Fibroblast of lung (primary cell): ENCODE data around the gene APOO. TPM values are rescaled to one million over a fixed set of nuclear protein-coding genes. Genes with fewer than 3 reads are reported as not detected.
A peak's percentile ranks its signal among the peaks of the same experiment; 100 is the strongest.

Source experiments
- DNase-seq, 2 donors: peaks; one replicate each; pipeline versions ENCODE4 v3.0.0 to v3.0.0-alpha.2; 2010; ENCODE audit warnings: low read depth in 2 of 2
- H2AFZ ChIP-seq: 2 replicates; pipeline ENCODE4 v1.5.1; 2012; ENCODE audit warnings: low read length, control low read depth, inconsistent platforms
- H3K27ac ChIP-seq: 2 replicates; pipeline ENCODE4 v1.5.1; 2011; ENCODE audit warnings: low read length, control low read depth; ENCODE audit not compliant: insufficient read depth
- H3K27me3 ChIP-seq: 2 replicates; pipeline ENCODE4 v1.5.1; 2011; ENCODE audit warnings: mild to moderate bottlenecking, low read length; ENCODE audit not compliant: control insufficient read depth, insufficient read depth
- H3K36me3 ChIP-seq: 2 replicates; pipeline ENCODE4 v1.5.1; 2011; ENCODE audit warnings: low read length; ENCODE audit not compliant: control insufficient read depth, insufficient read depth
- H3K4me1 ChIP-seq: 2 replicates; pipeline ENCODE4 v1.5.1; 2011; ENCODE audit warnings: low read length; ENCODE audit not compliant: control insufficient read depth, insufficient read depth; ENCODE audit errors: extremely low read depth
- H3K4me2 ChIP-seq: 2 replicates; pipeline ENCODE4 v1.5.1; 2011; ENCODE audit warnings: low read length, control low read depth; ENCODE audit not compliant: insufficient read depth; ENCODE audit errors: extremely low read depth
- H3K4me3 ChIP-seq, 4 experiments: fragments of 200-600 bp in 1 of 4; sonication (generic) in 1 of 4; replicated peaks in 1 of 4; 2 replicates each; pipeline ENCODE4 v1.5.1; 2011 to 2016; ENCODE audit warnings: low read length in 4 of 4, low read depth in 3 of 4, mild to moderate bottlenecking in 3 of 4, control low read depth in 2 of 4, inconsistent platforms in 1 of 4, mixed read lengths in 1 of 4; ENCODE audit not compliant: insufficient read depth in 1 of 4; ENCODE audit errors: control extremely low read depth in 1 of 4
- H3K79me2 ChIP-seq: 2 replicates; pipeline ENCODE4 v1.5.1; 2012; ENCODE audit warnings: mild to moderate bottlenecking, low read length, inconsistent platforms; ENCODE audit not compliant: control insufficient read depth, insufficient read depth
- H3K9ac ChIP-seq: 2 replicates; pipeline ENCODE4 v1.5.1; 2011; ENCODE audit warnings: mild to moderate bottlenecking, low read length, control low read depth; ENCODE audit not compliant: insufficient read depth
- H3K9me3 ChIP-seq: 2 replicates; pipeline ENCODE4 v1.5.1; 2012; ENCODE audit warnings: low read depth, low read length; ENCODE audit not compliant: control insufficient read depth, insufficient read depth
- H4K20me1 ChIP-seq: 2 replicates; pipeline ENCODE4 v1.5.1; 2011; ENCODE audit warnings: low read length; ENCODE audit not compliant: control insufficient read depth, insufficient read depth; ENCODE audit errors: extremely low read depth
- CTCF ChIP-seq, 2 donors: IDR thresholded peaks in 1 of 2; conservative IDR thresholded peaks in 1 of 2; 1 replicate in 1 of 2; 2 replicates in 1 of 2; pipeline ENCODE4 v1.5.1; 2011 to 2012; ENCODE audit warnings: low read length in 2 of 2, control low read depth in 1 of 2, inconsistent platforms in 1 of 2, low read depth in 1 of 2, mild to moderate bottlenecking in 1 of 2
- EZH2 ChIP-seq: IDR thresholded peaks from 2 replicates; pipeline ENCODE4 v1.5.1; 2012; ENCODE audit warnings: low read length, control low read depth, mild to moderate bottlenecking; ENCODE audit errors: missing control alignments
- polyA plus RNA-seq, 2 donors: library from polyadenylated mRNA; depleted of rRNA in 1 of 2; stranded (reverse) in 1 of 2; unstranded in 1 of 2; fragments of >200 nt; gene quantifications; 2 replicates each; pipeline ENCODE4 v1.2.1, GENCODE V29; 2011 to 2012; ENCODE audit warnings: missing spikeins in 1 of 2
- total RNA-seq: library from RNA; depleted of rRNA; stranded (reverse); fragments of >200 nt; gene quantifications from 2 replicates; pipeline ENCODE4 v1.2.1, GENCODE V29; 2014

Gene APOO
- total and polyA plus RNA-seq, 2 donors (not counting 1 experiment from before 2014, with no cell fraction given): 8.1 to 17.0 TPM

- H3K9me3 ChIP-seq: no peaks in the 10 kb centered on the region
- no peak for DNase-seq
- peak overlapping the region; percentile 59 for H3K27ac ChIP-seq
- peak overlapping the region; percentile 71 for H3K4me2 ChIP-seq
- H3K36me3 ChIP-seq: no peaks in the 10 kb centered on the region
- peak overlapping the region in 3 of 4 experiments; percentile 26 to 49 (median 47) for H3K4me3 ChIP-seq
- no peaks in the 10 kb centered on the region for H3K27me3 ChIP-seq
- H3K79me2 ChIP-seq: no peaks in the 10 kb centered on the region
- H2AFZ ChIP-seq: peak overlapping the region; percentile 38
- no peaks in the 10 kb centered on the region for H4K20me1 ChIP-seq
- no peaks in the 10 kb centered on the region for H3K4me1 ChIP-seq
- TF ChIP-seq CTCF (conservative IDR thresholded peaks at IDR 0.05 in 1 of 2, IDR thresholded peaks at IDR 0.05 in 1 of 2; ENCODE audit: low read depth in 1 of 2, low read length in 2 of 2): peak; percentile 19 to 39
- no peak for TF ChIP-seq EZH2
- H3K9ac ChIP-seq: peak overlapping the region; percentile 37
Measured at GRCh38 chrX:23908219-23909004, 674 bp upstream of the APOO start.

- no peaks in the 10 kb centered on the region for H3K36me3 ChIP-seq
- peak overlapping the region; percentile 66 for H3K9ac ChIP-seq
- H3K27ac ChIP-seq: peak overlapping the region; percentile 65
- H3K79me2 ChIP-seq: no peaks in the 10 kb centered on the region
- H3K27me3 ChIP-seq: no peaks in the 10 kb centered on the region
- TF ChIP-seq EZH2 (no peak), CTCF (conservative IDR thresholded peaks at IDR 0.05 in 1 of 2, IDR thresholded peaks at IDR 0.05 in 1 of 2; ENCODE audit: low read depth in 1 of 2, low read length in 2 of 2) (no peak)
- no peaks in the 10 kb centered on the region for H3K4me1 ChIP-seq
- DNase-seq: no peak
- peak overlapping the region; percentile 50 to 73 (median 60) for H3K4me3 ChIP-seq
- H4K20me1 ChIP-seq: no peaks in the 10 kb centered on the region
- no peaks in the 10 kb centered on the region for H3K9me3 ChIP-seq
- peak overlapping the region; percentile 68 for H2AFZ ChIP-seq
- H3K4me2 ChIP-seq: peak overlapping the region; percentile 64
Measured at GRCh38 chrX:23907111-23907497, 634 bp downstream of the APOO start.

- Histone ChIP-seq H3K9ac (no peak overlapping the region), H3K9me3 (no peaks in the 10 kb centered on the region), H4K20me1 (no peaks in the 10 kb centered on the region), H3K4me3 (no peak overlapping the region), H3K4me1 (peaks cover 5% of the 10 kb centered on the region), H3K79me2 (no peaks in the 10 kb centered on the region), H3K36me3 (no peaks in the 10 kb centered on the region), H2AFZ (no peak overlapping the region), H3K27me3 (no peaks in the 10 kb centered on the region), H3K27ac (no peak overlapping the region), H3K4me2 (no peak overlapping the region)
- TF ChIP-seq CTCF (conservative IDR thresholded peaks at IDR 0.05 in 1 of 2, IDR thresholded peaks at IDR 0.05 in 1 of 2; ENCODE audit: low read depth in 1 of 2, low read length in 2 of 2) (no peak), EZH2 (no peak)
- DNase-seq: peak in 1 of 2 donors; percentile 47
Measured at GRCh38 chrX:23904096-23904495, 3.6 kb downstream of the APOO start.
